Neural progenitor cell (in vitro differentiated cells): ENCODE measurements around the gene CRBN. TPM values are rescaled to one million over a fixed set of nuclear protein-coding genes. Genes with fewer than 3 reads are reported as not detected.

Experiments used
- DNase-seq: peaks from one replicate; pipeline ENCODE4 v3.0.0-alpha.2; 2016; ENCODE audit warnings: low spot score
- H2AFZ ChIP-seq: fragments of 200-600 bp; sonication (generic); replicated peaks from 2 replicates; pipeline ENCODE4 v1.6.1; 2016; ENCODE audit warnings: antibody characterized with exemption
- H3F3A ChIP-seq: fragments of 200-600 bp; sonication (generic); 2 replicates; pipeline ENCODE4 v1.6.1; 2016; ENCODE audit warnings: antibody characterized with exemption, low read depth
- H3K27ac ChIP-seq: fragments of 200-600 bp; sonication (generic); 2 replicates; pipeline ENCODE4 v1.5.1; 2016; ENCODE audit warnings: mild to moderate bottlenecking
- H3K27me3 ChIP-seq: fragments of 200-600 bp; sonication (generic); 2 replicates; pipeline ENCODE4 v1.6.1; 2016; ENCODE audit warnings: mild to moderate bottlenecking, moderate library complexity
- H3K36me3 ChIP-seq: fragments of 200-600 bp; sonication (generic); 2 replicates; pipeline ENCODE4 v1.5.1; 2016
- H3K4me1 ChIP-seq: fragments of 200-600 bp; sonication (generic); 2 replicates; pipeline ENCODE4 v1.6.1; 2016; ENCODE audit warnings: mixed run types
- H3K4me2 ChIP-seq: fragments of 200-600 bp; sonication (generic); 2 replicates; pipeline ENCODE4 v1.6.1; 2016
- H3K4me3 ChIP-seq: fragments of 200-600 bp; sonication (generic); 2 replicates; pipeline ENCODE4 v1.5.1; 2016
- H3K79me2 ChIP-seq: fragments of 200-600 bp; sonication (generic); 2 replicates; pipeline ENCODE4 v1.6.1; 2016; ENCODE audit warnings: low read depth
- H3K9ac ChIP-seq: fragments of 200-600 bp; sonication (generic); 2 replicates; pipeline ENCODE4 v1.6.1; 2016
- H3K9me3 ChIP-seq: fragments of 200-600 bp; sonication (generic); 2 replicates; pipeline ENCODE4 v1.5.1; 2016; ENCODE audit warnings: low read depth
- H4K20me1 ChIP-seq: fragments of 200-600 bp; sonication (generic); 2 replicates; pipeline ENCODE4 v1.6.1; 2016; ENCODE audit warnings: low read depth
- H3K27ac Mint-ChIP-seq: 3 replicates; pipeline ENCODE4 v1.8.0; 2021; ENCODE audit warnings: mixed read lengths
- H3K27me3 Mint-ChIP-seq: 2 replicates; pipeline ENCODE4 v1.8.0; 2022; ENCODE audit warnings: low read depth, mild to moderate bottlenecking, inconsistent platforms, moderate library complexity, mixed read lengths; ENCODE audit not compliant: insufficient read depth
- H3K36me3 Mint-ChIP-seq: 3 replicates; pipeline ENCODE4 v1.8.0; 2021; ENCODE audit warnings: mixed read lengths
- H3K4me1 Mint-ChIP-seq: 3 replicates; pipeline ENCODE4 v1.8.0; 2021; ENCODE audit warnings: mixed read lengths
- H3K4me3 Mint-ChIP-seq: 3 replicates; pipeline ENCODE4 v1.8.0; 2021; ENCODE audit warnings: mild to moderate bottlenecking, moderate library complexity, mixed read lengths
- H3K9me3 Mint-ChIP-seq: 3 replicates; pipeline ENCODE4 v1.8.0; 2020; ENCODE audit warnings: mixed read lengths
- EZH2 ChIP-seq: fragments of 200-600 bp; sonication (generic); IDR thresholded peaks from 2 replicates; pipeline ENCODE4 v1.6.1; 2017; ENCODE audit warnings: antibody characterized with exemption, mild to moderate bottlenecking, moderate library complexity
- EZH2phosphoT487 ChIP-seq: fragments of 200-600 bp; sonication (generic); IDR thresholded peaks from 2 replicates; pipeline ENCODE4 v1.6.1; 2017; ENCODE audit warnings: antibody characterized with exemption
- total RNA-seq: library from RNA; depleted of rRNA; stranded (reverse); fragments of >200 nt; gene quantifications from 2 replicates; pipeline ENCODE4 v1.2.3, GENCODE V29; 2015; ENCODE audit warnings: low replicate concordance
- TF ChIP-seq, protein P1 (sequence below): fragments of 200-600 bp; sonication (generic); IDR thresholded peaks from 2 replicates; pipeline ENCODE4 v1.5.1; 2017; ENCODE audit warnings: antibody characterized with exemption, mild to moderate bottlenecking

The CRBN gene
- total RNA-seq, 1 donor from 2014 or later = 78.0 TPM

DNA sequence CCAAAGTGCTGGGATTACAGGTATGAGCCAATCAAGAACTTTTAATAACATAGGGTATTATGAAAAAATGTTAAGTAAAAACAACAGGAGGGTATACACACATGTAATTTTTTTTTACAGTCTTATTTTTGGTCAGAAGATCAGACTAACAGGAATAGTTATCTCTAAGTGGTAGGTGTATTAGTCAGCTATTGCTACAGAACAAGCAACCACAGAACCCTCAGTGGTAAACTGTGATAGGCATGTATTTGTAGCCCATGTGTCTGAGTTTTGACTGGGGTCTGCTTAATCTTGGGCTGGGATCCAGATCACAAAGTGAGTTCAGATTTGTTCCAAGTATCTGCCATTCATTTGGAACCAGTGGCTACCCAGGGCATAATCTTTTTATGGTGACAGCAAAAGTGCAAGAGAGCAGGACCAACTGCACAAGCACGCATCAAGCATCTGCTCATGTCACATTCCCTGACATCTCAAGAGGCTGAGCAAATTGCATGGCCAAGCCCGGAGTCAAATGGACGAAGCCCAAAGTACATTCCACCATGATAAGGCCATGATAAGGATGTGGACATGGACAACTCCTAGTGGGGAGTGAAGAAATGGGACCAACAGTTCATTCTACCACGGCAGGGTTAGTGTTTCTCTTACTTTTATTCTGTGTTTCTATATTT is 66.3 kb downstream of the CRBN start:
- no peak overlapping the region for H3K4me2 ChIP-seq
- H3K79me2 ChIP-seq = no peaks in the 10 kb centered on the region
- Mint-ChIP-seq H3K4me3 (no peak overlapping the region), H3K36me3 (no peaks in the 10 kb centered on the region), H3K4me1 (peaks cover 5% of the 10 kb centered on the region), H3K27me3 (peaks cover 4% of the 10 kb centered on the region), H3K9me3 (no peaks in the 10 kb centered on the region), H3K27ac (no peak overlapping the region)
- TF ChIP-seq EZH2phosphoT487 (no peak), EZH2 (no peak)
- TF ChIP-seq, protein P1, sequence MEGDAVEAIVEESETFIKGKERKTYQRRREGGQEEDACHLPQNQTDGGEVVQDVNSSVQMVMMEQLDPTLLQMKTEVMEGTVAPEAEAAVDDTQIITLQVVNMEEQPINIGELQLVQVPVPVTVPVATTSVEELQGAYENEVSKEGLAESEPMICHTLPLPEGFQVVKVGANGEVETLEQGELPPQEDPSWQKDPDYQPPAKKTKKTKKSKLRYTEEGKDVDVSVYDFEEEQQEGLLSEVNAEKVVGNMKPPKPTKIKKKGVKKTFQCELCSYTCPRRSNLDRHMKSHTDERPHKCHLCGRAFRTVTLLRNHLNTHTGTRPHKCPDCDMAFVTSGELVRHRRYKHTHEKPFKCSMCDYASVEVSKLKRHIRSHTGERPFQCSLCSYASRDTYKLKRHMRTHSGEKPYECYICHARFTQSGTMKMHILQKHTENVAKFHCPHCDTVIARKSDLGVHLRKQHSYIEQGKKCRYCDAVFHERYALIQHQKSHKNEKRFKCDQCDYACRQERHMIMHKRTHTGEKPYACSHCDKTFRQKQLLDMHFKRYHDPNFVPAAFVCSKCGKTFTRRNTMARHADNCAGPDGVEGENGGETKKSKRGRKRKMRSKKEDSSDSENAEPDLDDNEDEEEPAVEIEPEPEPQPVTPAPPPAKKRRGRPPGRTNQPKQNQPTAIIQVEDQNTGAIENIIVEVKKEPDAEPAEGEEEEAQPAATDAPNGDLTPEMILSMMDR = no peak
- peaks cover 3% of the 10 kb centered on the region for H3F3A ChIP-seq
- H2AFZ ChIP-seq = no peak overlapping the region
- no peaks in the 10 kb centered on the region for H3K36me3 ChIP-seq
- H3K27me3 ChIP-seq = no peaks in the 10 kb centered on the region
- no peak for DNase-seq
- H4K20me1 ChIP-seq = no peaks in the 10 kb centered on the region
- H3K4me3 ChIP-seq = no peak overlapping the region
- peaks cover 8% of the 10 kb centered on the region for H3K4me1 ChIP-seq
- no peak overlapping the region for H3K9ac ChIP-seq
- H3K9me3 ChIP-seq = no peaks in the 10 kb centered on the region
- no peak overlapping the region for H3K27ac ChIP-seq

DNA sequence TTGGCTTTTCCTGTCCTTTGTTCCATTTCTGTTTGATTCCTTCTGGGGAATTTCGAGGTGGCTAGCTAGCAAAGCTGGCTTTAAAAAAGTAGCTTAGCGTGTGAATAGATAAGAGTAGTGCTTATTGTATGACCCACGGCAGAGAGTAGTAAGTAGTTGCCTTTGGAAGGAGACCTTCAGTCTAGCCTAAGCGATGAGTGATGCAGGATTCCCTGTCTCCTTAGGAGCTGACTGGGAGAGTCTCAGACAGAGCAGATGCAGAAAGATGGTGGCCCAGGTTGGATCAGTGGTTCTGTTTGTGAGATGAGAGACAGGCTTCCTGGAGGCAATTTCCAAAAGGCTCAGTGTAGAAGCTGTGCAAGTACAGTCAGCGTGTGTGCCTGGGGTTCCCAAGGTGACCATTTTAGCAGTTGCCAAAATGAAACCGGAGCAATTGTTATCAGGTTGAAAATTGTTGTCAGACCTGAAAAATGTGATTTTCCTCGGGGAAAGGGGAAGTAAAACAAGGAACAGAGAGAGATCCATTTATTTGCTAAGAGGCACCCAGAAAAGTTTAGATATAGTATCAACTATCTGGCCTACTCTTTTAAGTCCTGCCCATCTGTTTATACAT is 68.6 kb downstream of the CRBN start:
- H3F3A ChIP-seq = peaks cover 3% of the 10 kb centered on the region
- TF ChIP-seq EZH2 (no peak), EZH2phosphoT487 (no peak)
- TF ChIP-seq, protein P1 = no peak
- Mint-ChIP-seq H3K4me3 (no peak overlapping the region), H3K36me3 (no peaks in the 10 kb centered on the region), H3K4me1 (peaks cover 5% of the 10 kb centered on the region), H3K9me3 (no peaks in the 10 kb centered on the region), H3K27me3 (peaks cover 4% of the 10 kb centered on the region), H3K27ac (no peak overlapping the region)
- peaks cover 8% of the 10 kb centered on the region for H3K4me1 ChIP-seq
- no peak overlapping the region for H3K27ac ChIP-seq
- H3K9me3 ChIP-seq = no peaks in the 10 kb centered on the region
- no peak overlapping the region for H3K4me2 ChIP-seq
- H4K20me1 ChIP-seq = no peaks in the 10 kb centered on the region
- no peaks in the 10 kb centered on the region for H3K79me2 ChIP-seq
- no peak overlapping the region for H3K4me3 ChIP-seq
- no peak overlapping the region for H3K9ac ChIP-seq
- DNase-seq = no peak
- no peaks in the 10 kb centered on the region for H3K27me3 ChIP-seq
- H2AFZ ChIP-seq = peak overlapping the region; percentile 90
- H3K36me3 ChIP-seq = no peaks in the 10 kb centered on the region

DNA sequence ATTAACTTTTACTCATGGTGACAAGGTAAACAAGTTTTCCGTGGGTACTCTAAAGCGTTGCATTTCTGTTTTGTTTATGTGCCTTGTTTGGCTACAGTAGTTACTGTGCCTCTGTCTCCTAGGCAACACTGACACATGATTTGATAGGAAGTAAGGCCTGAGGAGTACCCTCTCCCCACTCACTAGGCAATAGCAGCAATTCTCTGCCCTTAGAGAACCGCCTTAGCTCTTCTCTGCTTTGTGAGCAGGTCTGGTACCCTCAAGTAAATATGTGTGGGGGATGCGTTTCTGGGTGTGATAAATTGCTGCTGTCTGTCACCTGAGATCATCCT is 69.2 kb downstream of the CRBN start, which contains the start of gene IL5RA:
Gene IL5RA (minus strand): TSS at position 76 of the 332 bp plus-strand sequence. CDS start 5,390 bp downstream, outside the sequence.
- Histone ChIP-seq H3K9ac (no peak within 1 kb of the TSS), H3F3A (peaks cover 3% of the 10 kb centered on the region), H3K4me1 (peaks cover 8% of the 10 kb centered on the region), H3K27me3 (no peaks in the 10 kb centered on the region), H4K20me1 (no peaks in the 10 kb centered on the region), H3K79me2 (no peaks in the 10 kb centered on the region), H3K9me3 (no peaks in the 10 kb centered on the region), H2AFZ (peak within 1 kb of the TSS; percentile 90), H3K36me3 (no peaks in the 10 kb centered on the region), H3K27ac (no peak within 1 kb of the TSS), H3K4me3 (no peak within 1 kb of the TSS), H3K4me2 (no peak within 1 kb of the TSS)
- H3K4me3 Mint-ChIP-seq = no peak within 1 kb of the TSS
- peak; percentile 18 for DNase-seq
- H3K36me3 Mint-ChIP-seq = no peaks in the 10 kb centered on the region
- TF ChIP-seq EZH2 (no peak), EZH2phosphoT487 (no peak)
- TF ChIP-seq, protein P1 = no peak
- H3K27ac Mint-ChIP-seq = no peak within 1 kb of the TSS
- peaks cover 5% of the 10 kb centered on the region for H3K4me1 Mint-ChIP-seq
- H3K9me3 Mint-ChIP-seq = no peaks in the 10 kb centered on the region
- H3K27me3 Mint-ChIP-seq = peaks cover 4% of the 10 kb centered on the region
